ENCODE measurements around the gene CD101.

Gene CD101

GRCh38 chr1:117020526-117021156, 19.1 kb downstream of the CD101 start:
- no peak for DNase-seq

GRCh38 chr1:117022114-117022513, 20.6 kb downstream of the CD101 start:
- DNase-seq, result no peak

GRCh38 chr1:117025568-117025967, 24.0 kb downstream of the CD101 start:
- DNase-seq, result no peak

GRCh38 chr1:117026361-117026760, 24.8 kb downstream of the CD101 start:
- no peak for DNase-seq

DNA sequence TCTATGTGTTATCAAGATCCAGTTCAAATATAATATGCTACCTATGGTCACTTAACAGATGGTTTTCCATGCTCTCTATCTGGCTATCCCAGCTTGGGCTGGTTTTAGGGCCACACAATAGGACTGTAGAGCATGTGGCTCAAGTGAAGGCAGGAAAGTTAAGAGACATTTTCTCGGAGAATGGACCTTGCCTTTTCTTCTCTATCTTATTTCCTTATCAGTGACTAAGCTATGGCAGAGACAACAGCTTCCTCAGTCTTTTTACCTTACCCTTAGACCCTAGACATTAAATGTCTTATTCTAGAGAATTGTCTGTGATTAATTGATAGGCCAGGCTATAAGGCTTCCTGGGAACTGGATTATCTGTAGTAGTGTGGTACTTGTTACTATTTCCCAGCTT, 28.1 kb downstream of the CD101 start:
- DNase-seq, result no peak

GRCh38 chr1:117030271-117030877, 28.8 kb downstream of the CD101 start:
- no peak for DNase-seq

DNA sequence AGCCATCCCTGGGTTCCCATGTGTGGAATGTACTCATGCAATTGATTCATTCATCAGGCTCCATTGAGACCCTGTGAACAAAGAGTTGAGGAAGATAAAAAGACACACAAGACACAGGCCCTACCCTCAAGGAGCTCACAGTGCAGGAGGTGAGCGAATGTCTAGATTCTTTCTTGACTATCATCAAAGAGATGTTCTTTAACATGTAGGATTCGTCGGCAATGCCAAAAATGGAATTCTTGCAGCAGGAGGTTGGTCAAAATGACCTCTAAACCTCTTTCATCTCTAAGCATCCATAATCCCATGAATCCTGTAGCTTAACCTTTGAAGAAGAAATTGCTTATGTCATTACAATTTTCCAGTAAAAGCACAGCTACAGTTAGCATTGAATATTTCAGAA, 30.7 kb downstream of the CD101 start:
- no peak for DNase-seq

GRCh38 chr1:117032681-117033539, 31.4 kb downstream of the CD101 start:
- no peak for DNase-seq

- no peak for DNase-seq
Observed at GRCh38 chr1:117033772-117034171, 32.2 kb downstream of the CD101 start.

DNA sequence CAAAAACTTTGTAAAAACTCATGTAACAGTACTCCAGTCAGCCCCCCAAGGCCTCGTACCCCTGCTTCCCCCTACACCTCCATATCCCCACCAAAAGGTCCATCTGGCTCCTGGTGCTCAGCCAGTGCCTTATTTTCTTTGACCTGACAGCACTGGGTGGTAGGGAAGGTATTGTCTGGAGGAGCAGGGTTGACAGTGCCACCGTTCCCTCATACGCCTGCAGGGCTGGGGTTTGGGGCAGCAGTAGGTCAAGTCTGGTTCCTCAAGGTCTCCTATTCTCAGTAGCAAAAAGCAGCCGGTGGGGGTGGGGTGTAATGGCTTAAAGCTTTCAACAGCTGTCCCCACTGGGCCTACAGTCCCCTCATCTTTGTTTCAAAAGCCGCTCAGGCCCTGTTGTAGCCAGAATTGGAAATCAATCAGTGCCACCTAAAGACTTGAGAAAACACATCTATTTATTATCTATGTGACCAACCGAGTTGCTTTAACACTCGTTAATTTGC, 33.3 kb downstream of the CD101 start:
- no peak for DNase-seq

- no peak for DNase-seq
Observed at GRCh38 chr1:117036018-117036461, 34.5 kb downstream of the CD101 start.

DNA sequence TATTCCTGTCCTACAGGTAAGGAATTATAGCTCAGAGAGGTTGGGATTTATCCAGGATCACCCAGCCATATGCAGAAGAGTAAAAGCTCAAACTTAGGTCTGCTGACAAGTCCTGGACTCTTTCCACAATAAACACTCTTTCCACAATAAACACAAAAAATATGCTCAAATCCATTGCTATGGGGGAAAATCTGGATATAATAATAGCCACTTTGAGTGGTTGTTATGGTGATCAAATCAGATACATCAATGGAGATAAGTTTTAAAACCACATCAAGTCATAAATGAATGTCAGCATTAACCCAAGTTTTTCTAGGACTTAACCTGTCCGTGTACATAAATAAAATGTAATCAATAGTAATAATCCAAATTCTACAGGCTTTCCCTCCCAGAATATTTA, 36.2 kb downstream of the CD101 start:
- DNase-seq, result no peak

- no peak for DNase-seq
Observed at GRCh38 chr1:117038236-117038635, 36.7 kb downstream of the CD101 start.

GRCh38 chr1:117044217-117044616, 42.7 kb downstream of the CD101 start:
- no peak for DNase-seq

GRCh38 chr1:117045644-117046043, 44.1 kb downstream of the CD101 start:
- no peak for DNase-seq

DNA sequence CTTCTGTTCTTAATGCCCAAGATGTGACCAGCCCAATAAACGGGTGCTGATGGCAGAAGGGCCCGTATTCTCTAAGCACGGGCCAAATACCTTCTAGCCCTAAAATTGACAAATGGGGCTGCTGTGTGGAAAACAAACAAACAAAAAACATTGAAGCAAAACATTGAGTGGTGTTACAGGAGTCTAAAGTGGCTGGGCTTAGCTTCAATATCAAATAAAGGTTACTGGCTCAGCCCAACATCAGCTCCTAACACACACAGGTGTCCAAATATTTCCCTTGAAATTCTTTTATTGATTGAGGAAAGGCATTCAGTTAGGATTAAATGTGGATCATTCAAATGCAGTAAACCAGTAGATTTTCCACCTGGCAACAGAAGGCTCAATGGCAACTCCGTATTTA, 45.2 kb downstream of the CD101 start:
- no peak for DNase-seq

- DNase-seq, result no peak
Observed at GRCh38 chr1:117047271-117047670, 45.7 kb downstream of the CD101 start.

- no peak for DNase-seq
Observed at GRCh38 chr1:117049857-117050256, 48.3 kb downstream of the CD101 start.

GRCh38 chr1:117051224-117052064, 49.9 kb downstream of the CD101 start:
- DNase-seq, result peak; percentile 60

DNA sequence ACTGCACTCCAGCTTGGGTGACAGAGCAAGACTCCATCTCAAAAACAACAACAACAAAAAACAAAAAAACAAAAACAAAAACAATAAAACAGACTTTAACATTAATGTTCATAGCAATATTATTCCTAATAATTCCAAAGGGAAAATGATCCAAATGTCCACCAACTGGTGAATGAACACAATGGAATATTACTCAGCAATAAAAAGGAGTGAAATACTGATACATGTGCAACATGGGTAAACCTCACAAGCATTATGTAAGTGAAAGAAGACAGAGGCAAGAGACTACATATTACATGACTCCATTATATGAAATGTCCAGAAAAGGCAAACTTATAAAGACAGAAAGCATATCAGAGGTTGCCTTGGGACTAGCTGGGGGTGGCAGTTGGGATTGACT, 52.5 kb downstream of the CD101 start:
- DNase-seq, result no peak

DNA sequence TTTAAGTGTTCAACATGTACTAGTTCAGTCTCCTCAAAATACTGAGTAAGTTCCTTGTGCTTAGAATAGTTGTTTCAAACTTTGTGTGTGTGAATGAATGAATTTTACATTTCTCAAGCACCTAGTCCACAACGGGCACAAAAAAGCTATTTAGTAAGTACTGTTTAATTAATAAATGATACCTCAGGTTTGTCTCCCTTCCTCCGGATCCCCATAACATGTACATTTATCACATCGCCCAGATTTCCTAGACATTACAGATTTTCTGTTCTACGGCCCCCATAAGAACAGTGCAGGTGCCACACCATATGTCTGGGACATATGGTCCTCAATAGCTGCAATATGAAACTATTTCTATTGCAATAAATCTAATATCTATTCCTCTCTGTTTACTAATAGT, 57.2 kb downstream of the CD101 start:
- no peak for DNase-seq

DNA sequence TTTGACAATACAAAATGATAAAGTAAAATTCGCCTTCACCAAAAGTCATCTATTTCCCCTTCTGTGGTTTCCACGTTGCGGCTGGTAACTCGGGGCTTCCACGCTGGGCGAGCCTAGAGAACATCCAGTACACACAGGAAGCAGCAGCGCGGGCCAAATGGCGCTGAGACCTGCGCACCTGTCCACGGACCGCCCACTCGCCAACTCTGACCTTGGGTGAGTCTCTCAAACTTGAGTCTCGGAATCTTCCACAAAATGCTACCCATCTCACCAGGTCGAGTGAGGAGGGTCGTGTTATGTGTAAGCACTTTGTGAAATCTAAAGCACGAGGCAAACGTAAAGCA, 57.7 kb downstream of the CD101 start:
- DNase-seq, result peak; percentile 85
